Keratinocyte (primary cell): Measurements from ENCODE around the gene PACS2. TPM values are rescaled to one million over a fixed set of nuclear protein-coding genes. Genes with fewer than 3 reads are reported as not detected.
A peak's percentile ranks its signal among the peaks of the same experiment; 100 is the strongest.

ENCODE experiments used
- DNase-seq: peaks from one replicate; pipeline ENCODE4 v3.0.0-alpha.2; 2011; ENCODE audit warnings: low read depth, missing footprints, low spot score
- FAIRE-seq: peaks from 2 replicates; lab custom pipeline; 2011; peaks lifted over from hg19 to GRCh38; lab: Jason Lieb, UNC
- H2AFZ ChIP-seq: 2 replicates; pipeline ENCODE4 v1.6.0; 2012; ENCODE audit warnings: low read length, control low read depth, inconsistent platforms; ENCODE audit not compliant: control insufficient read depth
- H3K27ac ChIP-seq: 2 replicates; pipeline ENCODE4 v1.5.1; 2011; ENCODE audit warnings: low read length; ENCODE audit not compliant: control insufficient read depth, insufficient read depth
- H3K27me3 ChIP-seq: 3 replicates; pipeline ENCODE4 v1.6.0; 2011; ENCODE audit warnings: low read length; ENCODE audit not compliant: control insufficient read depth, insufficient read depth; ENCODE audit errors: extremely low read depth
- H3K36me3 ChIP-seq, 2 experiments: 2 replicates in 1 of 2; 3 replicates in 1 of 2; pipeline ENCODE4 v1.5.1; 2011; ENCODE audit warnings: low read length in 2 of 2, mild to moderate bottlenecking in 1 of 2; ENCODE audit not compliant: control insufficient read depth in 2 of 2, insufficient read depth in 2 of 2; ENCODE audit errors: extremely low read depth in 1 of 2
- H3K4me1 ChIP-seq: 3 replicates; pipeline ENCODE4 v1.5.1; 2011; ENCODE audit warnings: low read length; ENCODE audit not compliant: control insufficient read depth, insufficient read depth; ENCODE audit errors: extremely low read depth
- H3K4me2 ChIP-seq: 3 replicates; pipeline ENCODE4 v1.6.0; 2011; ENCODE audit warnings: low read depth, low read length; ENCODE audit not compliant: control insufficient read depth, insufficient read depth; ENCODE audit errors: extremely low read depth
- H3K4me3 ChIP-seq, 3 experiments: fragments of 200-600 bp in 1 of 3; sonication (generic) in 1 of 3; 2 replicates in 2 of 3; 3 replicates in 1 of 3; pipeline ENCODE4 v1.5.1; 2011 to 2016; ENCODE audit warnings: low read length in 3 of 3, mild to moderate bottlenecking in 3 of 3, control low read depth in 2 of 3, inconsistent platforms in 1 of 3, low read depth in 1 of 3, mixed read lengths in 1 of 3, mixed run types in 1 of 3, moderate library complexity in 1 of 3; ENCODE audit not compliant: control insufficient read depth in 2 of 3, insufficient read depth in 2 of 3; ENCODE audit errors: extremely low read depth in 1 of 3
- H3K79me2 ChIP-seq: 2 replicates; pipeline ENCODE4 v1.6.0; 2012; ENCODE audit warnings: low read length; ENCODE audit not compliant: control insufficient read depth, insufficient read depth
- H3K9ac ChIP-seq: 3 replicates; pipeline ENCODE4 v1.6.0; 2011; ENCODE audit warnings: low read length; ENCODE audit not compliant: control insufficient read depth, insufficient read depth; ENCODE audit errors: extremely low read depth
- H3K9me1 ChIP-seq: 3 replicates; pipeline ENCODE4 v1.6.0; 2011; ENCODE audit warnings: low read length; ENCODE audit not compliant: control insufficient read depth, insufficient read depth; ENCODE audit errors: extremely low read depth
- H3K9me3 ChIP-seq: 2 replicates; pipeline ENCODE4 v1.5.1; 2012; ENCODE audit warnings: low read depth, low read length; ENCODE audit not compliant: control insufficient read depth
- H4K20me1 ChIP-seq: 3 replicates; pipeline ENCODE4 v1.6.0; 2011; ENCODE audit warnings: low read length; ENCODE audit not compliant: control insufficient read depth, insufficient read depth; ENCODE audit errors: extremely low read depth
- CTCF ChIP-seq, 3 experiments: IDR thresholded peaks in 1 of 3; conservative IDR thresholded peaks in 1 of 3; optimal IDR thresholded peaks in 1 of 3; 2 replicates in 2 of 3; 3 replicates in 1 of 3; pipeline versions ENCODE3 to v1.5.1; 2011; ENCODE audit warnings: low read length in 3 of 3, mild to moderate bottlenecking in 3 of 3, moderate library complexity in 2 of 3, control low read depth in 1 of 3, inconsistent platforms in 1 of 3; ENCODE audit not compliant: insufficient read depth in 2 of 3; ENCODE audit errors: extremely low read depth in 1 of 3
- EZH2 ChIP-seq: IDR thresholded peaks from one replicate; pipeline ENCODE4 v1.6.1; 2012; ENCODE audit warnings: inconsistent platforms, mild to moderate bottlenecking, low read length, moderate library complexity
- dilution Hi-C: fragments of 300-500 bp; cut with MboI; formaldehyde crosslinking; loops from one replicate; pipeline ENCODE4 v1.7.0; 2020; ENCODE audit warnings: low sequenced_read_pairs; ENCODE audit not compliant: extremely low pct_ligation_motif_present
- polyA plus RNA-seq, 5 experiments: library from polyadenylated mRNA; depleted of rRNA in 3 of 5; stranded (reverse) in 3 of 5; stranded (forward) in 1 of 5; unstranded in 1 of 5; fragments of >200 nt; gene quantifications; 1 replicate in 1 of 5; 2 replicates in 3 of 5; 3 replicates in 1 of 5; pipeline versions ENCODE4 v1.2.1 to v1.2.3, GENCODE V29; 2011 to 2012; ENCODE audit warnings: missing spikeins in 2 of 5, low read depth in 1 of 5, low replicate concordance in 1 of 5

PACS2 gene
- polyA plus RNA-seq, 1 donor (not counting 4 experiments of a cell fraction or from before 2014, with no cell fraction given), result 11.8 TPM

- Histone ChIP-seq H3K9ac (no peak overlapping the region), H3K4me1 (peaks cover 4% of the 10 kb centered on the region), H3K27me3 (peaks cover 19% of the 10 kb centered on the region), H3K27ac (no peak overlapping the region), H4K20me1 (no peaks in the 10 kb centered on the region), H3K36me3 (no peaks in the 10 kb centered on the region), H3K4me2 (no peak overlapping the region), H3K79me2 (no peaks in the 10 kb centered on the region), H3K4me3 (no peak overlapping the region), H3K9me1 (no peaks in the 10 kb centered on the region), H2AFZ (no peak overlapping the region), H3K9me3 (no peaks in the 10 kb centered on the region)
- no peak for FAIRE-seq
- no peak for DNase-seq
- TF ChIP-seq EZH2, result no peak
- no peak for TF ChIP-seq CTCF (optimal IDR thresholded peaks at IDR 0.05 in 1 of 3, IDR thresholded peaks at IDR 0.05 in 1 of 3, conservative IDR thresholded peaks at IDR 0.05 in 1 of 3; ENCODE audit: extremely low read depth in 1 of 3, insufficient read depth in 2 of 3, low read length in 3 of 3)
- dilution Hi-C loops, result no loop called here
These were observed 99.0 kb downstream of the PACS2 start for GRCh38 chr14:105413544-105413886.

- DNase-seq, result no peak
- Histone ChIP-seq H3K4me2 (peak overlapping the region; percentile 56), H2AFZ (peak overlapping the region; percentile 60), H3K79me2 (no peaks in the 10 kb centered on the region), H3K27ac (no peak overlapping the region), H3K36me3 (no peaks in the 10 kb centered on the region), H4K20me1 (no peaks in the 10 kb centered on the region), H3K4me3 (peak overlapping the region; percentile 29 to 53 (median 43)), H3K9me1 (no peaks in the 10 kb centered on the region), H3K27me3 (peaks cover 19% of the 10 kb centered on the region), H3K4me1 (peaks cover 4% of the 10 kb centered on the region), H3K9me3 (no peaks in the 10 kb centered on the region), H3K9ac (peak overlapping the region; percentile 47)
- no peak for FAIRE-seq
- TF ChIP-seq EZH2 (no peak), CTCF (optimal IDR thresholded peaks at IDR 0.05 in 1 of 3, IDR thresholded peaks at IDR 0.05 in 1 of 3, conservative IDR thresholded peaks at IDR 0.05 in 1 of 3; ENCODE audit: extremely low read depth in 1 of 3, insufficient read depth in 2 of 3, low read length in 3 of 3) (peak; percentile 39 to 64 (median 58))
- dilution Hi-C loops, result no loop called here
These were observed 100.2 kb downstream of the PACS2 start for GRCh38 chr14:105414456-105415371.
